ENCODE measurements around the gene NCOA6. TPM values are rescaled to one million over a fixed set of nuclear protein-coding genes. Genes with fewer than 3 reads are reported as not detected.

The NCOA6 gene
- 10.6 and 15.5 TPM in 2 replicates for total RNA-seq

DNA sequence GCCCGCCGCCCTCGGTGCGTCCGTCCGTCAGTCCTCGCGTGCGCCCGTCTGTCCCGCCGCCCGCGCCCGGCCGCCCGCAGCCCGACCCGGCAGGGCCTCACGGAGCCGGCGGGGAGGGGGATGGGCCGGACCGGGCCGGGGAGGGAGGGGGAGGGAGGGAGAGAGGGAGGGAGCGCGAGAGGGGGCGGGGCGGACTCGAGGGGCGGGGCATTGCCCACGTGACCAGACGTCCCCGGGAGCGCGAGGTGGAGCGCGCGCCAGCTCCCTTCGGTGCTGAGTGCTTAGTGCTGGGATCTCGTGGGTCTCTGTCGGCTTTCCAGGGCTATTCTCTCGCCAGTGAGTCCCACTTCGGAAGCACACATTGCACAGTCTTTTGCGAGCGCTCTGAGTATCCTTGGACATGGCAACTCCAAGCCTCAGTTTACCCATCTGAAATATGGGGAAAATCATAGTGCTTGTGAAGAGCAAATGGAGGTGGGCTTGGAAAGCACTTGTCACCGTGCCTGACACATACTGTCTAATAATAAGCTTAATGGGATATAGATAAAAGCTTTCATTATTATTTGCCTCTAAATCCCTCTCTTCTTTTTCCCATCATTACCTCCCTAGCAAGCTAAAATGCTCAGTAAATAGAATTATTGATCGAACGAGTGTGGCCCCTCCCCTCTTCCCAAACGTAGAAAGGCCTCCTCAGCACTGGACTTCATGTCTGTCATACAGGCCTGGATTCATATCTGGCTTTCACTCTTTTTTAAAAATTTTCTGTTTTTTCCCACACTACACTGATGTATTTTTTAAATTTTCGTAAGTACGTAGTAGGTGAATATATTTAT, at the start of gene NCOA6:
Gene NCOA6, minus strand, starts transcription at position 122 of the 833 bp plus-strand sequence. CDS start 43,296 bp downstream, outside the sequence.
- H3K4me3 ChIP-seq (ENCODE audit: low read depth, low read length) = peak within 1 kb of the TSS; percentile 69
- DNase-seq (ENCODE audit: low read depth) = no peak
- TF ChIP-seq, protein P1, sequence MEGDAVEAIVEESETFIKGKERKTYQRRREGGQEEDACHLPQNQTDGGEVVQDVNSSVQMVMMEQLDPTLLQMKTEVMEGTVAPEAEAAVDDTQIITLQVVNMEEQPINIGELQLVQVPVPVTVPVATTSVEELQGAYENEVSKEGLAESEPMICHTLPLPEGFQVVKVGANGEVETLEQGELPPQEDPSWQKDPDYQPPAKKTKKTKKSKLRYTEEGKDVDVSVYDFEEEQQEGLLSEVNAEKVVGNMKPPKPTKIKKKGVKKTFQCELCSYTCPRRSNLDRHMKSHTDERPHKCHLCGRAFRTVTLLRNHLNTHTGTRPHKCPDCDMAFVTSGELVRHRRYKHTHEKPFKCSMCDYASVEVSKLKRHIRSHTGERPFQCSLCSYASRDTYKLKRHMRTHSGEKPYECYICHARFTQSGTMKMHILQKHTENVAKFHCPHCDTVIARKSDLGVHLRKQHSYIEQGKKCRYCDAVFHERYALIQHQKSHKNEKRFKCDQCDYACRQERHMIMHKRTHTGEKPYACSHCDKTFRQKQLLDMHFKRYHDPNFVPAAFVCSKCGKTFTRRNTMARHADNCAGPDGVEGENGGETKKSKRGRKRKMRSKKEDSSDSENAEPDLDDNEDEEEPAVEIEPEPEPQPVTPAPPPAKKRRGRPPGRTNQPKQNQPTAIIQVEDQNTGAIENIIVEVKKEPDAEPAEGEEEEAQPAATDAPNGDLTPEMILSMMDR (conservative IDR thresholded peaks at IDR 0.05; ENCODE audit: low read depth, low read length) = no peak

DNA sequence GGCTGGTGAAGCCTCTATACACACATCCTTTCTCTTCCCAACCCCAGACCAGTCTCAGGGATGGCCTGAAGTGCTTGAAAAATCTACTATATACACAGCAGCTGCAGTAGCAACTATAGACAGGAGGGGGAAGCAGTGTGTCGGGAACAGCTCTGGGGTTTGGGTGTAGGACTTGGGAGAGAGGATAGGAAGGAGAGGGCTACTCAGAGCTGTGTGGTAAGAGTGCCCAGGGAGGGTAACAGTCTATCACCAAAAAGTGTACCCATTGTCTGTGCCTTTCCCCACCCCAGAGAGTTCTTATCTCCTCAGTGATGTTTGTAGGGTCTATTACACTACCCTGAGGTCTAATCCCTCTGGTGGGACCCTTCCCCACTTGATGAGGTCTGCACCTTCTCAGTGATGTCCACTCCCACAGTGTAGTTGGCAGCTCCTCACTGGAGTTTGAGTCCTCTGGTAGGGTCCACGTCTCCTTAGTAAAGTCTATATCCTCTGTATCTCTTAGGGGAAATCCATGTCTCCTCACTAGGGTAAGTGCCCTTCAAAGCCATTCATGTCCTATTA, 48.7 kb upstream of the NCOA6 start:
- peak; percentile 48 for DNase-seq (ENCODE audit: low read depth)
- no peak overlapping the region for H3K4me3 ChIP-seq (ENCODE audit: low read depth, low read length)
- TF ChIP-seq, protein P1 (conservative IDR thresholded peaks at IDR 0.05; ENCODE audit: low read depth, low read length) = peak; percentile 98

DNA sequence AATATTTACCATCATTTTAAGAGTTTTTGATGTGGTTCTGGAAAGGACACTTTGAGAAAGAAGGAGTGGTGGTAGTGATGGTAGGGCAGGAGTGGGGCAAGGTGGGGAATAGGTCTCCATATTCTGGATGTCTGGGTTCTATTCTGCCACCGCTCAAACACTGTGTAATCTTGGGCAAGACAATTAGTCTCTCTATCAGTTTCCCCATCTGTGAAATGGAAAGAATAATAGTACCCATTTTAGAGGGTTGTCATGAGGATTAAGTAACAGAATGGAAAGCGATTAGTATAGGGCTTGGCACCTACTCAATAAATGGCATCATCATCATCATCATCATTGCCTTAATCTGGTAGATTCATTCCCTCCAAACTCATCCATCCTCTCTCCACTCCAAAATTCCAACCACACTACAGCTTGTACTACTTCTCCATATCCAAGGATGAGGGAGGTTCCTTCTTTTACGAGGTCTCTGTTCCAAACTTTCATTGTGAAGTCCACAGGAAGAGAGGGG, 48.2 kb upstream of the NCOA6 start:
- no peak for DNase-seq (ENCODE audit: low read depth)
- H3K4me3 ChIP-seq (ENCODE audit: low read depth, low read length) = no peak overlapping the region
- TF ChIP-seq, protein P1 (conservative IDR thresholded peaks at IDR 0.05; ENCODE audit: low read depth, low read length) = no peak

DNA sequence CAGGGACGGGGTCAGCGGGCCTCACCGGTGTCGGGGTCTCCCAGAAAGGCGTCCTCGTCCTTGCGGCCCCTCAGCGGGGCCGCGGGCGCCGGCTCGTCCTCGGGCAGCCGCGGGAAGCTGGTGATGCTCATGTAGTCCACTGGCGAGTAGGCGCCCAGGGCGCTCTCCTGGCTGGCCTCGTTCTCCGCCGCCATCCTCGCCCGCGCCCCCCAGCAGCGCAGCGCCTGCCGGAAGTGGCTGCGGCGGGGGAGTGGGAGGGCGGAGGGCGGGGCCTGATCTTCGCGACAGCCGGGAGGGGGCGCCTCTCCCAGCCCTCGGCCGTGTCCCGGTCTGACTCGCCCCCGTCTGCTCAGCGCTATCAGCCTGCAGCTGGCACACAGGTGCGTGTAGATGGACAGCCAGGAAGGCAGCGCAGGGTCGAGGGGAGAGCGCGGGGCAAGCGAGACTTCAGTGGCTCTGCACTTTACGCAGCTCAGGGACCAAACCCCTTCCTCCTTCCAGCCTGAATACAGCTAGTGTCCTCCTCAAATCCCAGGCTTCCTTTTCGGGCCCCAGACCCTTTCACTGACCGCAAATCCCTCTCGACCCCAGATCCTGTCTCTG, 47.3 kb upstream of the NCOA6 start, which contains the start of gene GGT7:
Gene GGT7, minus strand, starts transcription at position 235 of the 603 bp plus-strand sequence. Its CDS starts 41 bp downstream, at position 194.
- TF ChIP-seq, protein P1 (conservative IDR thresholded peaks at IDR 0.05; ENCODE audit: low read depth, low read length) = peak; percentile 57
- peak within 1 kb of the TSS; percentile 89 for H3K4me3 ChIP-seq (ENCODE audit: low read depth, low read length)
- no peak for DNase-seq (ENCODE audit: low read depth)

DNA sequence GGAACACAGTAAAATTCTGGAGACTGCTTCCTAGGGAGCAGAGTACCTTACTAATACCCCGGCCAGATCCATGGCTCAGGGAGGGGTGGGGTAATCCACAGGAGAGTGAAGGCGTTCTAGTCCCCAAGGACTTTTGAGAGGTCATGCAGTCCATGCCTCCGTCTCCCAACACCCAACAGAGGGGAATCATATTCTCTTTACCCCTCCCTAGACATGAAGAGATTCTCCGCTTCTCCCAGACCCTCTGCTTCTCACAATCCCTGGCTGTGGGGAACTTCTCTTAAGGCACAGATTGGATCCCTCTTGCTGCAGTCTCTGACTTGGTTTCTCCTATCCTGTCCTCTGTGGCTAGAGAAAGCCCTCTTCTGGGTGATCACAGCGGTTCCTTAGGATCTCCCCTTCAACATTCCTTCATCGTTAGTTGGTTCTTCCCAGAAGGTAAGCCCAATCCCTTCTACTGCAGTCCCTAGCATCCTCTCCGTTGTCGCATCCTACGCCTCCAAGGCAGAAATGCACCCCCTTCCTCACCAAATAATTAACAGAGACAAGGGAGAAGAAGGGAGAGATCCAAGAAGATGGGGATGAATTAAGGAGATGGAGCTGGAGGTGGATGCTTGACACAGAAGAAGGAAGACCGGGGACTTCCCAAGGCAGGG, 46.6 kb upstream of the NCOA6 start:
- TF ChIP-seq, protein P1 (conservative IDR thresholded peaks at IDR 0.05; ENCODE audit: low read depth, low read length) = no peak
- DNase-seq (ENCODE audit: low read depth) = no peak
- peak overlapping the region; percentile 89 for H3K4me3 ChIP-seq (ENCODE audit: low read depth, low read length)

DNA sequence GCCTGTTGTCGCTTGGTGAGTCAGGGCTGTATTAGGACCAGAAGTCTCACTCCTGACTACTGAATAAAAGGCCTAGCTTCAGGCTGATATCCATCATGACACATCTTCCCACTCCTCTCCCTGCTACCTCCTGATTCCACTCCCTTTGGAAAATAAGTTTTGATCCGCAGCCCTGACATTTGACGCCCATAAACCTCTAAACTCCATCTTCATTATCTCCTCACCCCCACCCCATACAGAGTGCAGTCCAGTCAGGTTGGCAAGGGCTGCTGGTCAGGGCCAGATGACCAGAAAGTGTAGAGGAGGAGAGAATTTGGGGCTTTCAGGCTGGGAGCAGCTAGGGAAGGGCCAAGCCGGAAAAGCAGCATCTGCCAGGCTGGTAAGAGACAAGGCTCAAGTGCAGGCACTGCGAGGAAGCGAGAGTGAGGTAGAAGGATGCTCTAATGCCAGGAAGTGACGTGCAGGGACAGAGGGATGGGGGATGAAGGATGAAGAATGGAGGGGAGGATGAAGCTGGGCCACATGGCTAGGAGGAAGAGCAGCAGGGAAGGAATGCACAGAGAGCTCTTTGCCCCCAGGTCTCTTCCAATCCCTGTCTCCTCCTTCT, 46.0 kb upstream of the NCOA6 start:
- peak overlapping the region; percentile 89 for H3K4me3 ChIP-seq (ENCODE audit: low read depth, low read length)
- DNase-seq (ENCODE audit: low read depth) = no peak
- TF ChIP-seq, protein P1 (conservative IDR thresholded peaks at IDR 0.05; ENCODE audit: low read depth, low read length) = no peak
